ENCODE measurements around the gene FAM193A.
"Not testable (repeated sequence)": the region's sequence is repeated elsewhere in the genome, so short reads cannot be mapped to it uniquely, and the experiment has no call there.

Gene FAM193A

DNA sequence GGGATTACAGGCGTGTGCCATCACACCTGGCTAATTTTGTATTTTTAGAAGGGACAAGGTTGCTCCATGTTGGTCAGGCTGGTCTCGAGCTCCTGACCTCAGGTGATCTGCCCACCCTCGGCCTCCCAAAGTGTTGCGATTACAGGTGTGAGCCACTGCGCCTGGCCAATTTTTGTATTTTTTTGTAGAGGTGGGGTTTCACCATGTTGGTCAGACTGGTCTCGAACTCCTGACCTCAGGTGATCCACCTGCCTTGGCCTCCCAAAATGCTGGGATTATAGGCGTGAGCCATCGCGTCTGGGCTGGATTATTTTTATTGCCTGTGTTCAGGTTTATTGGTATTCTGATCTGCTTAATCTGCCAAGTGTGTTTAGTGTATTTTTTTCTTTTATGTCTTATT lies 82.3 kb downstream of the FAM193A start:
- DNase-seq = not testable (repeated sequence)

DNA sequence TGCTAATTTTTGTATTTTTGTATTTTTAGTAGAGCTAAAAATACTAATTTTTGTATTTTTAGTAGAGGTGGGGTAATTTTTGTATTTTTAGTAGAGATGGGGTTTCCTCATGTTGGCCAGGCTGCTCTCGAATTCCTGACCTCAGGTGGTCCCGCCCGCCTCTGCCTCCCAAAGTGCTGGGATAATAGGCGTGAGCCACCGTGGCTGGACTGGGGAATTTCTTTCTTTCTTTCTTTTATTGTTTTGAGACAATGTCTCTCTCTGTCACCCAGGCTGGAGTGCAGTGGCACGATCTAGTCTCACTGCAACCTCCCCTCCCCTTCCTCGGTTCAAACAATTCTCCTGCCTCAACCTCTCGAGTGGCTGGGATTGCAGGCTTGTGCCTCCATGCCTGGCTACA lies 83.0 kb downstream of the FAM193A start:
- DNase-seq = no peak

DNA sequence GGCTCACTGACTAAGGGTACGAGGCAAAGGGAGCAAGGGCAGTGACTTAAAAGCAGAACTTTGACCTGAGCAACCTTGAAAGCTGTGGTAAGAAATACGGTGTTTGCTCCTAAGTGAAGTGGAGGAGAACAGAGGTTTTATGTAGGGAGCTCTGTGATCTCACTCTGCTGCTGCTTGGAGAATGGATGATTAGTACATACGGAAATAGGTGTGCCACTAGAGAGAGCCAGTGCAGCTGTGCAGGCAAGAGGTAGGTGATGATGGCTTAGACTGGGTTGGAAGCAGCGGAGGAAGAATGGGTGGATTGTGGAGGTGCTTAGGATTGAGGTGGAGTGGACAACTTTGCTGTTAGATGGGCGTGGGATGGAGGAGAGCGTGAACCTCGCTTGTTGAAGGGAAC lies 85.0 kb downstream of the FAM193A start:
- DNase-seq = no peak

DNA sequence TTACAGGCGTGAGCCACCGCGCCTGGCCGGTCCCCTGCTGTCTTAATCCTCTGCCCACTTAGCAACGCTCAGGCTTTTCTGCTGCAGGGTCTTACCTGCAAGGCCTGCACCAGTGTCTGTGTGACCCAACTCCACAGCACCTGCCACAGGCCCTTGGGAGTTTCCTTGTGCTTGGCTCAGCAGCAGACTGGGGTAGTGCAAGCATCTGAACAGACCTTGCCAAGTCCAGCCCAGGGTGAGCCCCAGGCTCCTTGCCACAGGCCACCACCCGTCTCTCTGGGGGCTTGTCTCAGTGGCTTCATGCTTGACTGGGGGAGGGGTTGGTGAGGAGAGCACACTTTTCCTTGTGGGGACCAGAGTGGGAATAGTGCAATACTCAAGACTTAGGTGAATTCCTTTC lies 87.0 kb downstream of the FAM193A start:
- no peak for DNase-seq

DNA sequence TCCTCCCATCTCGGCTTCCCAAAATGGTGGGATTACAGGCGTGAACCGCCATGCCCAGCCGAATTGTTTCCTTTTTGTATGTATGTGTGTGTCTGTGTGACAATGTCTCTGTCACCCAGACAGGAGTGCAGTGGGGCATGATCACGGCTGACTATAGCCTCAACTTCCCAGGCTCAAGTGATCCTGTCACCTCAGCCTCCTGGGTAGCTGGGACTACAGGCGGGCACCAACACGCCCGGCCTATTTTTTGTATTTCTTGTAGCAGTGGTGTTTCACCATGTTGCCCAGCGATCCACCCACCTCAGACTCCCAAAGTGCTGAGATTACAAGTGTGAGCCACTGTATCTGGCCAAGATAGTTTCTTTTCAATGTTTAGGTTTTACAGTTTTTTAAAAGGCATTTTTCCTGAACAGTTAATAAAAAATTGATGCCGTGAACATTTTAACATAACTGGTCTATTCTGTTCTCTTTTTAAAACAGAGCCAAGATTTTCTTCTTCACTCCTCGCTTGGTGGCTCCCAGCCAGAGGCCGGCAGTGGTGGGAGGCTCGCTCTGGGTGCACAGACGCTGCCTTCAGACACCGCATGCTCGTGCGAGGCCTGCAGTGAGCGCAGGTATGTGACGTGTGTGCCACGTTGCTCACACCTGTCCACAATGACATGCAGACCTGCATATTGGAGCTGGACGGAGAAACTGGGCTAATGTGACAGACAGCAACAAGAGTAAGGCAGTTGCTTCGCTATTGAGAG lies 88.5 kb downstream of the FAM193A start:
- DNase-seq = no peak

DNA sequence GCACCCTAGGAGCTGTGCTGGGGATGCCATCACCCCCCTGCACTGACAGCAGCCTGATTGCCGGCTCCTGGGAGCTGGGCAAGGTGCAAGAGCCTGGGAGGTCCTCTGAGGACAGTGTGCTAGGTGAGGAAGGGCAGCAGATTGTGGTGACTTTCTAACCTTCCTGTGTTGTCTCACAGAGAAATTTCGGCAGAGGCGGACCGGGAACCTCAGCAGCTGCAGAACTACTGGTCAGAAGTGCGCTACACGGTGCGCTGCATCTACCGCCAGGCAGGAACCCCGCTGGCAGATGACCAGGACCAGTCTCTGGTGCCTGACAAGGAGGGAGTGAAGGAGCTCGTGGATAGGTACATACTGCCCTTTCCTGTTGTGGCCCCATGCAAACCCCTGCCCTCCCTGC lies 89.8 kb downstream of the FAM193A start:
- DNase-seq = no peak

DNA sequence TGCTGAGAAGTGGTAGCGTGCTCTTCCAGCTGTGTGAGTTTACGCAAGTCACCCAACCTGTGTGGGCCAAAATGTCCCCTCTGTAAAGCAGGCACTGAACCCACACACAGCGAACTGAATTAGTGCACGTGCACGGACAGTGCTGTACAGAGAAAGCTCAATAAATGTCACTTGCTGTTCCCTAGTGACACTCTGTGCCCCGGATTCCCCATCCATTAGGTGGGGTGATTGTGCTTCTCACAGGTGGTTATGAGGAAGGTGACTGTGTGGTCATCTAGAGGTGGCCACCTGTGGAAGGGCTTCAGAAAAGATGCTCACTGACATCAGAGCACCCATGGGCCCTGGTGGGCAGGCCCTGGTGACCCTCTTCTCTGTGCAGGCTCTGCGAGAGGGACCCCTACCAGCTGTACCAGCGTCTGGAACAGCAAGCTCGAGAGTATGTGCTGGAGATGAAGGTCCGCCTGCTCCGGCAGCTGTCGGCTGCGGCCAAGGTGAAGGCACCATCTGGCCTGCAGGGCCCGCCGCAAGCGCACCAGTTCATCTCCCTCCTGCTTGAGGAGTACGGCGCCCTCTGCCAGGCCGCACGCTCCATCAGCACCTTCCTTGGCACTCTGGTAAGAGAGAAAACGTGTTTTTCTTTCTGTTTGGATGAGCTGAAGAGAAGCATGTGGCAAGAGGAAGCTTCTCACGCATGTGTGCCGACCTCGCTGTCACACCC lies 94.3 kb downstream of the FAM193A start:
- DNase-seq = no peak

DNA sequence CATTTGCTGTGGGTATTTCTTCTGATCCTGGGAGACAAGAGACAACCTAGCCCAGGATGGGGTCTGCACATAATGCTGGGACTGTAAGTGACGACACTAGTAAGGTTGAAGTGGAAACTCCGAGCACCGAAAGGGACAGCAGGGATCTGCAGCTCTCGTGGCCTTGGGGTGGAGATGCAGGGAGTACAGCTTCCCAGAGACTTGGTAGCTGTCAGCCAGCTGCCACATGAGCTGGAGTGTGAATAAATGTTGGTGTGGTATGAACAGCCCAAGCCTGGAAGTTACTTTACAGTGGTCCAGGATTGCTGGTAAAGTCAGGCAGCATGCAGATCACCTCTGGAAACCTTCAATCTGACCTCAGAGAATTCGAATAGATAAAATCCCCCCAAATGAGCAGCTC lies 97.6 kb downstream of the FAM193A start:
- DNase-seq = no peak

DNA sequence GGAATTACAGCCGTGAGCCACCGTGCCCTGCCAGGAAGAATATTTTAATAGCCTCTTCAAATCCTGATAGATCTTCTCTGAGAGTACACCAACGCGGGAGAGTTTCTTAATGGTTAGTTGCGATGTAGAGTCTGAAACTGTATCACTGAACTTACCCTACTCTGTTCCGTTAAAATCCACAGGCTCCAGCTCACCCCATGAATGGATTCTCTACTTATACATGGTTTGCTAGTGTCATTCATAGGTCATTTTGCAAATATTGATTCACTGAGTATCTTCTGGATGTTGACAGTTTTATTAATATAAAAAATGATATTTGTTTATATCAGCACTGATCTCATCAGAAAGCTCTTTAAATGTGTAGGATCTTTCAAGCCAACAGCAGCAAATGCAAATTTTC lies 99.9 kb downstream of the FAM193A start:
- no peak for DNase-seq

DNA sequence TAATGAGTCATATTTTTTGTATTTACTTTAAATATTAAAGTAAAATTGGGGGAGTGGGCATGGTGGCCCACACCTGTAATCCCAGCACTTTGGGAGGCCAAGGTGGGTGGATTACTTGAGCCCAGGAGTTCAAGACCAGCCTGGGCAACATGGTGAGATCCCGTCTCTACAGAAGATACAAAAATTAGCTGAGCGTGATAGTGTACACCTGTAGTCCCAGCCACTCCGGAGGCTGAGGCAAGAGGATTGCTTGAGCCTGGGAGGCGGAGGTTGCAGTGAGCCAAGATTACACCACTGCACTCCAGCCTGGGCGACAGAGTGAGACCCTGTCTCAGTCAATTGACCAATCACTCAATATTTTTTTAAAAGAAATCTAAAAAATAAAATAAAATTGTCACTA lies 100.5 kb downstream of the FAM193A start:
- not testable (repeated sequence) for DNase-seq

DNA sequence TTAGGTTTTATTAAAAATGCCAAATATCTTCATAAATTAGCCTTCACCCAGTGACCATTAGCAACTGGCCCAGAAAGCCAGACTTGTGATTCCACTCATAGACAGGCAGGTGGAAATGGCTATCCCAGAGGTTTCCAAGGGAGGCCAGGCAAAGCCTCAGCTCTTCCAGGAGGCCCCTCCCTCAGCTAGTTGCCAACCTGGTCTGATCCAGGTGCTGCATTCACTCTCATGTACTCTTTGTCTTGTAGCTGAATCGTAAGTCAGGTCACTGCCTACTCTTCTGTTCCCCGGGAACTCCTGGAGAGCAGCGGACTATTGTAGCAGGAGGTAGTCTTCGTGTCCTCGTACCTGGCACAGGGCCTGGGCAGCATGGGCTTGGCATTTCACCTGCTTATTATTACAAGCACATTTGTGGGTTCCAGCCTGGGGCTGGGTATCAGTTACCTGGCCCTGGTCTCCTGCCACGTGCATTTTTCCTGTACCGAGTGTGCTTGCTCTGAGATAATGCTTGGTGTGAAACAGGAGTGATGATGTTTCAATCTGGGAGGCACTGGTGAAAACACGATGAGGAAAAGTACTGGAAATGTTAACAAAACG lies 101.6 kb downstream of the FAM193A start:
- no peak for DNase-seq

DNA sequence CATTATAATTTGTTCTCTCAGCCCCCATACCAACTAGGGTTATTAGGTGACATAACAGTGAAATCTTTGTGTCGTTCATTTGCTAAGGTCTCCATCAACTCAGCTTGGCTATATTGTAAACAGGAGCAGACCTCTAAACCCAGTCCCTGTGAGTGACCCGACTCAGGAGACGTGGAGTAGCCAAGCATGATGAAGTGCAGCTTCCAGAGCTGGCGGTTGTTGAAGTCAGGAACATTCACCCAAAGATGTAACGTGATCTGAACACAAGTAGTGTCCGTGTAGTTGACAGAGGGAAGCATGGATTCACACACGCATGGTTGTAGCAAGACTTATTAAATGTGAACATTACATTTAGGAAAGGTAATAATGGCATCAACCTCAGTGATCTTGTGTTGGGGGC lies 102.3 kb downstream of the FAM193A start:
- no peak for DNase-seq

DNA sequence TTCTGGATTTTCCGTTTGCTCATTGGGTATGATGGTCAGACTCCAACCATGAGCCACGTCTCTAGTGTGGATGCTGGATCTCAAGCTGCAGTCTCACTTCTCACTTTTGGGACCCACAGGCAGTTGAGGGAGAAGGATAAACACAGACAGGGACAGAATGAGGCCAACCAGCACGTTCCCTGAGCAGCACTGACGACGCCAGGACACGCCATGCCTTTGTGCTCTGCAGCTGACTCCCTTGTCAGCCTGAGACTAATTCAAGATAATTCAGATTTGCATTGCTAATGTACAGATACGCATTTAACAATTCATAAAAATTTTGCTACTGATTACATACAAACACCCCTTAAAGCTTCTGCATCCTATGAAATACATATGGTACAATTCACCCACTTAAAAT lies 106.5 kb downstream of the FAM193A start:
- DNase-seq = no peak

DNA sequence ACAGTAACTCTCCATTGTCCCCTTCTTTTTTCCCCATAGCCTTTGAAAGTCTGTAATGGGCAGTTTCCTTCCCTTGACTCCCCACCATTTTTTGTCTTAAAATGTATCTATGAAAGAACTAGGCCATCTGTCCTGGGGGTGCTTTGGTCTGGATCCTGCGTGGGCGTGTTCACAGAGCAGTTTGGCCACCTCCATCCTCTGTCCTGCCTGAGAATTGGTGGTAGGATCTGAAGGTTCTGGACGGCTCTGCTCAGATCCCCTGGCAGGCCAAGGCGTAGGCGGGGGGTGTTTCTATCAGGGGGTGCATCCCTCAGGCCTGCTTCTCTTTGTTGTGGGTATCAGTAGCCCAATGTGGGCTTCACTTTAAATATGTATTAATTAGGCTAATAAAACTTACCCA lies 107.1 kb downstream of the FAM193A start:
- no peak for DNase-seq

DNA sequence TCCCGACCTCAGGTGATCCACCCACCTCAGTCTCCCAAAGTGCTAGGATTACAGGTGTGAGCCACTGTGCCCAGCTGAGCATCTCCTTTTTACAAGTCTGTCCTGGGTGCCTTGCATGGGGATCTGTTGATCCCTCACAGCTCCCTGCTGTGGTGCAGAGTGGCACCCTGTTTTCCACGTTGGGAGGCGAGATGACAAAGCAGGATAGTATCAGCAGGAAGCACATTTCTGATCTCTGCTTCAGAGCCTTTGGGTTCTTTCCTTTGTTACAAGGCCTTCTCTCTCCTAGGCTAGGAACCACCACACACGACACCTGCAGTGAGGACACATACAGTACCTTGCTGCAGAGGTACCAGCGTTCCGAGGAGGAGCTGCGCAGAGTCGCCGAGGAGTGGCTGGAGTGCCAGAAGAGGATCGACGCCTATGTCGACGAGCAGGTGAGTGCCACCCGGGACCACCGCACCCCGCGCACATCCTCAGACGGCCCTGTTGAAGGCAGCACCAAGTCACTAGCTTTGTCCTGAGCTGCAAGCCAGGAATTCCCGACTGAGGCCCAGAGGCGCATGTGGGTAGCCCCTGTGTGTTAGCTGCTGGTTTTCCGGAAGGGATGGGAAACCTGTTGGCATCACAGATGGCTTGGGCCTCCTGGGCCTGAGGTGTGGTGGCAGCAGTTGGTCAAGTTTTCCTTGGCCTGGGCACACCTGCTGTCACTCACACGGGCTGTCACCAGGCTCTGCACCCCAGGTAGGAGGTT lies 110.1 kb downstream of the FAM193A start:
- no peak for DNase-seq

DNA sequence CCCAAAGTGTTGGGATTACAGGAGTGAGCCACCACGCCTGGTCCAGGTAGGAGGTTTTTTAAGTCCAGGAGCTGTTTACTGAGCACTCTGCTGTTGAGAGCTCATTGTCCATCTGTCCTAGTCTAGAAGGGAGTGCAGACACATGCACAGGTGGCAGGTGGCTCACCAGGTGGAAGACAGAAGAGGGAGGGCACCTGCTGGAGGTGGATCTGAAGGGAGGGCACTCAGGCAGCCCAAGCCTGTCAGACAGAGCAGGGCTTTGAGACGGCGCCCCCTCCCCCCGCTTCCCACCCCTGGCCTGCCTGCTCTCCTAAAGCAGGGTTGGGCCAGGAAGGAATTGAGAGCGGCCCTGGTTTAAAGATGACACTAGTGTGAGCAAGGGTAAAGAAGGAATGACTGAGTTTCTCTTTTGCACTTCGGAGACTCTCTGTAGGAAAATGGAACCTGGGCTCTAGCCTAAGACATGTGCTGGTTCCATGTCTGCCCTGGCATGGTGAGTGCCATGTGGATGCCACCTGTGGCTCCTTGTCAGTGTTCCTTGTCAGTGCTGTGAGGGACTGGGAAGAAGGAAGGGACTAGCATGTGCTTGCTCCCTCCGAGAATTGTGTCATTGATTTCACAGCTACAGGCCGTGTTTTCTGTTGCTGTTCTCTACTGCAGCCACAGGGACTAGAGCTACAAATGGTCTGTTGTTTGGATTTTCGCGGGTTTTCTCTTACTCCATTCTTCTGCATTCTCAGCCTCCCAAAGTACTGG lies 111.1 kb downstream of the FAM193A start:
- no peak for DNase-seq

DNA sequence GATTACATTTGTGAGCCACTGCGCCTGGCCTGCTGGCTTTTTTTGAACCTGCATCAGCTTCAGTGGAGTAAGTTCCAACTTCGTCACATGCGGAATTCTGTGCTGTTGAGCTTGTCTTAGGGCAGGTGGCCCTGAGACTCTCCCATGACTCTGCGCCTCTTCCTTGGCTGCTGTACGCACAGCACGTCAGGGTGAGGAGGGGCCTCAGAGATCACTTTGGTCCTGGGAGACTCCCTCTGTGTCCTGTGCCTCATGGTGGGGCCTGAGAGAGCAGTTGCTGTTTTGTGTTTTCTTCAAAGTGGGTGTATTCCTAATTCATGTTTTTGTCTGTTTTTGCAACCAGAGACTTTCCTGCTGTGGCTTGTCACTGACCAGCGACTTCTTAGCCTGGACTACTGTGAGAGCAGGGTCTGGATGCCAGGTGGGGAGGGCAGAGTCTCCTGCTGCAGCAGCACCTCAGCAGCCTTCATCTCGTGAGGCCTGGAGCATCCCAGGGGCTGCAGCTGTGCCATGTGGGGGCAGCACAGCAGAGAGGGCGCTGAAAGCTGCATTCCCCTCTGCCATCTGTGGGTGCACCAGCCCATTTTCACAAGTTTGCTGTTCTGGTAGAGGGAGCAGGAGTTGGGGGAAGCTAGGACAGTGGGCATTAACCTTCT lies 111.8 kb downstream of the FAM193A start:
- DNase-seq = no peak

DNA sequence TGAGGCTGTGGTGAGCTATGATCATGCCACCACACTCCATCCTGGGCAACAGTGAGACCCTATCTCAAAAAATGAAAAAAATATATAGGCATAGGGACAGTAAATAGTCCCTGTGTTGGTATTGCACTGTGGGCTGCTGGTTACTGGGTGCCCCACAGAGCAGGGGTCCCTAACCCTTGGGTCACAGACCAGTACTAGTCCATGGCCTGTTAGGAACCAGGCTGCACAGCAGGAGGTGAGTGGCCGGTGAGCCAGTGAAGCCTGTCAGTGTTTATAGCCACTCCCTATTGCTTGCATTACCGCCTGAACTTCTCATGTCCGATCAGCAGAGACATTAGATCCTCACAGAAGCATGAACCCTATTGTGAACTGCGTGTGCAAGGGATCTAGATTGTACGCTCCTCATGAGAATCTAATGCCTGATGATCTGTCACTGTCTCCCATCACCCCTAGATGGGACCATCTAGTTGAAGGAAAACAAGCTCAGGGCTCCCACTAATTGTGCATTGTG lies 113.2 kb downstream of the FAM193A start:
- DNase-seq = no peak

DNA sequence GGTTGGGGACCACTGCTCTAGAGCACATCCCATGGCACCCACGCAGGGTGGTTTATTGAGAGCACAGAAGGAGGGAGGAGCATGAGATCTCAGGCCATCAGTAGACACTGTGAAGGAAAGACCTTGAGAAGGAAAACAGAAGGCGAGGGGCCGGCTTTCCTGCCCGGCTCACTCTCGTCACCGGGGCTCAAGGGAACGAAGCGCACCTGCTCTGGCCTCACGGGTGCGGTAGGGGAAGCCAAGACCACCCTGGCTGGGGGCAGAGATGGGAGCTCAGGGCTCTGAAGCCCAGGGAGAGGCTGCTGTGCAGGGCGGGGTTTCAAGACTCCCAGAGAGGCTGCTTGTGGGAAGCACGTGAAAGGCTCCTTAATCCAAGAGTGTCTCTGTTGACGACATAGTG lies 113.8 kb downstream of the FAM193A start:
- DNase-seq = no peak

DNA sequence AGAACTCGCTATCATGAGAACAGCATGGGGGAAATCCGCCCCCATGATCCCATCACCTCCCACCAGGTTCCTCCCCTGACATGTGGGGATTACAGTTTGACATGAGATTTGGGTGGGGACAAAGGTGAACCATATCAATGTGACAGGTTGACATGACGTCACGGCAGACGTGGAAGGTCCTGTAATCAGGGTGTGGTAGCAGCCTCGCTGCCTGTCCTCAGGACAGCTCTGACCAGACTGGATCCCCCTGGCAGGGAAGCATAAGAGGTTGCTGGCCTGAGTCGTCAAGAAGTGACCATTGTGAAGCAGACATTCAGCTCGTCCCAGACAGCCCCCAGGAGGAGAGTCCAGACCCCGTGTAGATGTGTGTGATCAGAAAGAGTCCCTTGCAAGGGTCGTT lies 115.1 kb downstream of the FAM193A start:
- DNase-seq = no peak

DNA sequence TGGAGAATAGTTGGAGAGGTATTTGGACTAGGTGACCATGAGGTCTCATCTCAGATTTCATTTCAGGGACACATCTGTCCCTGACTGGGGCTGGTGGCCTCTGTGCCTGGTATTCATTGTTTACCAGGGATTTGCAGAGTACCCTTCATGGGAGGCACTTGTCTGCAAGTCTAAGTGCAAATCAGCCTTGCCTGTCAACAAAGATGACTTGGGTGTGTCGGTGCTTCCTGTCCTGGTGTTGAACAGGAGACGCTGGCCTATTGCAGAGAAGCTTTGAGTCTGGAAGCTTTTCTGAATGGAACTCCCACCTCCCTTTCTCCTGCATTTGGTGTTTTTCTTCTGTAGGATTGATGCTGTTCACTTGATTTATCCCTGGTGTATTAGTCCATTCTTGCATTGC lies 115.6 kb downstream of the FAM193A start:
- no peak for DNase-seq

All from KG1 (cell line).